OCI-LY7 (cell line): ENCODE data around the gene RHOXF2.

Experiments
- CTCF ChIP-seq: fragments of 200-600 bp; sonication (generic); conservative IDR thresholded peaks from 2 replicates; pipeline ENCODE4 v1.5.1; 2014; ENCODE audit warnings: mild to moderate bottlenecking, antibody characterized with exemption, low read length, moderate library complexity, mixed read lengths
- EZH2phosphoT487 ChIP-seq: fragments of 200-600 bp; sonication (generic); IDR thresholded peaks from 2 replicates; pipeline ENCODE4 v1.6.1; 2018; ENCODE audit warnings: low read depth, borderline replicate concordance, mild to moderate bottlenecking, mixed run types, antibody characterized with exemption, low read length, moderate library complexity, mixed read lengths

- TF ChIP-seq CTCF (no peak), EZH2phosphoT487 (no peak)
These were observed 18.0 kb upstream of the RHOXF2 start for GRCh38 chrX:120140293-120140981.
